RWPE1 (cell line): ENCODE results near the gene APLF.
"Not testable (repeated sequence)": the region's sequence is repeated elsewhere in the genome, so short reads cannot be mapped to it uniquely, and the experiment has no call there.

Experiments
- CTCF ChIA-PET: fragments of 350-600 bp; sonication (Branson Sonifier 250); formaldehyde crosslinking; extraction: SDS; loops from one replicate; lab custom pipeline; 2021; lab: Yijun Ruan, JAX
- POLR2A ChIA-PET: fragments of 400-600 bp; formaldehyde crosslinking; extraction: SDS; loops from one replicate; lab custom pipeline; 2020; ENCODE audit warnings: antibody characterized with exemption; ENCODE audit not compliant: low non-redundant PET; lab: Yijun Ruan, JAX
- DNase-seq: peaks from one replicate; pipeline ENCODE4 v3.0.0; 2012; ENCODE audit warnings: low spot score
- H3K27ac ChIP-seq: fragments of 450-650 bp; 2 replicates; pipeline ENCODE4 v1.5.1; 2017
- TF ChIP-seq, protein P1 (sequence below): fragments of 450-650 bp; conservative IDR thresholded peaks from 2 replicates; pipeline ENCODE4 v1.5.1; 2017; ENCODE audit warnings: low read depth, mild to moderate bottlenecking

Gene APLF

DNA sequence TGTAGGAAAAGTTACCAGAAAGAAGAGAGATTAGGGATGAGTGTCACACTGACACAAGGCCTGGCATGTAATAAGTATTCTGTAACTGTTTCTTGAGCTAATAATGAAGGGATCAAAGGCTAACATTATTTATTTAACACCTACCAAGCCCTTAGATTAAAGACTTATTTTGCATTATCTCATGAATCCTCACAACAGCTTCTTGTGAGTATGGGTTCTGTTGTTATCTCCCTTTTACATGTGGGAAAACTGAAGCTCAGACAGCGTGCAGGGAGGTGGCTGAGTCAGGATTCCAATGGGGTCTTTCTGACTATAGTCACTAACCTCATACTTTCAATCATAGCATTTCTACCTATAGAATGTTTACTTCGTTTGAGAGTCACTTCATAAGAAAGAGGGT lies 97.0 kb downstream of the APLF start:
- CTCF ChIA-PET = interaction anchor here (0.6 kb wide), 1 partner anchor 965 kb away, joined by 3 read pairs; no protein-coding TSS in a partner anchor
- no peak overlapping the region for H3K27ac ChIP-seq
- TF ChIP-seq, protein P1, sequence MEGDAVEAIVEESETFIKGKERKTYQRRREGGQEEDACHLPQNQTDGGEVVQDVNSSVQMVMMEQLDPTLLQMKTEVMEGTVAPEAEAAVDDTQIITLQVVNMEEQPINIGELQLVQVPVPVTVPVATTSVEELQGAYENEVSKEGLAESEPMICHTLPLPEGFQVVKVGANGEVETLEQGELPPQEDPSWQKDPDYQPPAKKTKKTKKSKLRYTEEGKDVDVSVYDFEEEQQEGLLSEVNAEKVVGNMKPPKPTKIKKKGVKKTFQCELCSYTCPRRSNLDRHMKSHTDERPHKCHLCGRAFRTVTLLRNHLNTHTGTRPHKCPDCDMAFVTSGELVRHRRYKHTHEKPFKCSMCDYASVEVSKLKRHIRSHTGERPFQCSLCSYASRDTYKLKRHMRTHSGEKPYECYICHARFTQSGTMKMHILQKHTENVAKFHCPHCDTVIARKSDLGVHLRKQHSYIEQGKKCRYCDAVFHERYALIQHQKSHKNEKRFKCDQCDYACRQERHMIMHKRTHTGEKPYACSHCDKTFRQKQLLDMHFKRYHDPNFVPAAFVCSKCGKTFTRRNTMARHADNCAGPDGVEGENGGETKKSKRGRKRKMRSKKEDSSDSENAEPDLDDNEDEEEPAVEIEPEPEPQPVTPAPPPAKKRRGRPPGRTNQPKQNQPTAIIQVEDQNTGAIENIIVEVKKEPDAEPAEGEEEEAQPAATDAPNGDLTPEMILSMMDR = no peak
- DNase-seq = no peak
- POLR2A ChIA-PET = no interaction called here

- CTCF ChIA-PET = interaction anchor here (0.5 kb wide), 1 partner anchor 487 kb away, joined by 3 read pairs; no protein-coding TSS in a partner anchor
These were observed 97.9 kb downstream of the APLF start for GRCh38 chr2:68565273-68565672.

GRCh38 chr2:68565858-68566257 lies 98.5 kb downstream of the APLF start:
- CTCF ChIA-PET = no interaction called here
- POLR2A ChIA-PET = no interaction called here
- H3K27ac ChIP-seq = no peak overlapping the region
- TF ChIP-seq, protein P1 = no peak
- DNase-seq = peak; percentile 79

More at GRCh38 chr2:68565273-68565672, 97.9 kb downstream of the APLF start:
- POLR2A ChIA-PET = no interaction called here
- no peak overlapping the region for H3K27ac ChIP-seq
- TF ChIP-seq, protein P1 = no peak
- no peak for DNase-seq

GRCh38 chr2:68566362-68566761 lies 99.0 kb downstream of the APLF start:
- no peak overlapping the region for H3K27ac ChIP-seq
- POLR2A ChIA-PET = no interaction called here
- TF ChIP-seq, protein P1 = no peak
- CTCF ChIA-PET = no interaction called here
- no peak for DNase-seq

DNA sequence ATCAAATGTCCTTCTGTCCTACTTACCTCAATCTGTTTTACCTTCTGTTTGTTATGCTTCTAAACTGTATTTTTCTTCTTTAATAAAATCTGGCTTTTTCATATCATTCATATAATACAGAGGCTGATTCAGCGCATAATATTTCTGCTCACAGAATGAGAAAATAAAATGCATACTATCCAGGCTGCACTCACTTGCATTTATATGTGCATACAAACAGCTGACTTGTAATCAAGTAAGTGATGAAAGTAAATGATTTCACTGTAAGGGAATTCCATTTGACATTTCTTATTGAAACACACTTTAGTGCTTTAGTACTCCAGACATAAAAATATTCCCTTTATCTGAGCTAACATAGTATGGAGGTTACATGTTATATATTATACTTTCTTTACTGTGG lies 100.7 kb downstream of the APLF start:
- CTCF ChIA-PET = no interaction called here
- no peak overlapping the region for H3K27ac ChIP-seq
- TF ChIP-seq, protein P1 = no peak
- POLR2A ChIA-PET = no interaction called here
- DNase-seq = no peak

GRCh38 chr2:68569604-68570003 lies 102.2 kb downstream of the APLF start:
- DNase-seq = no peak
- TF ChIP-seq, protein P1 = no peak
- no peak overlapping the region for H3K27ac ChIP-seq
- ChIA-PET POLR2A (no interaction called here), CTCF (no interaction called here)

GRCh38 chr2:68570434-68570833 lies 103.0 kb downstream of the APLF start:
- H3K27ac ChIP-seq, CTCF ChIA-PET, DNase-seq, POLR2A ChIA-PET: not testable (repeated sequence)
